Superior temporal gyrus (tissue), 1 donor: ENCODE measurements around the gene TIGAR.

Source experiments
- DNase-seq: peaks from one replicate; pipeline ENCODE4 v3.0.0-alpha.2; 2016; ENCODE audit errors: extremely low spot score

Gene TIGAR, protein sequence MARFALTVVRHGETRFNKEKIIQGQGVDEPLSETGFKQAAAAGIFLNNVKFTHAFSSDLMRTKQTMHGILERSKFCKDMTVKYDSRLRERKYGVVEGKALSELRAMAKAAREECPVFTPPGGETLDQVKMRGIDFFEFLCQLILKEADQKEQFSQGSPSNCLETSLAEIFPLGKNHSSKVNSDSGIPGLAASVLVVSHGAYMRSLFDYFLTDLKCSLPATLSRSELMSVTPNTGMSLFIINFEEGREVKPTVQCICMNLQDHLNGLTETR

DNA sequence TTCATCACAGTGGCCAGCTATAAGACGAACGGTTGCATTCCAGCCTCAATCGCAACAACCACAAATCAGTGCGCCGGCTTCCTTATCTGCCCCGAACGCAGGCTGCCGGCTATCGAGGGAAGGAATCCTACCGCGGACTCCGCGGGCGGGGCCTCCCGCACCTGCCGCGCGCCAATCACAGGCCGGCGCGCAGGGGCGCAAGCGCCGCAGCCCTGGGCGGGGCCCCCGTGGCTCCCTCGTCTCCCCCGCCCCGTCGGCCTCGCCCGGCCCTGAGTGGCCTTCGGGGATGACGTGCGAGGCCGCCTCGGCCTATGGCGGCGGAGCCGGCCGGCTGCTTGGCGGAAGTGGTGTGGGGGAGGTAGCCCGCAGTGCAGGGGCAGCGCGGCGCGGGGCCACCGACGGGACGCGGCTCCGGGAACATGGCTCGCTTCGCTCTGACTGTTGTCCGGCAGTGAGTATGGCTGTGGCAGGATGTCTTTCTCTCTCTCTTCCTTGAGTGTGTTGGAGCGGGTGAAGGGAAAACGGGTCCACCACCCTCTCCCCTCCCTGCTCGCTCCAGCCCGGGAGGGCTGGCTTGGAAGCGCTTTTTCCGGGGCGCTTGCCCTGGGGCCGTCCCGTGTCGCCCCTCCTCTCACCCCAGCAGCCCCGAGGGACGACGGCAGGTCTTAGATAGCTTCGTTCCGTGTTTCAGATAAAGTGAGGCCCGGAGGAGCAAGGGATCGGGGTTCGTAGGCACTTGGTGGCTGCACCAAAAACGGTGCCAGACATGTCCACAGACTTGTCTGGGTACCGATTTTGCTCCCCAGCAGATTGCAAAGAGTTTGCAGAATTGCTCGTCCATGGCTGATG lies at the start of gene TIGAR:
Gene TIGAR, plus strand, starts transcription at position 361 of the 849 bp plus-strand sequence. Its CDS starts 59 bp downstream, at position 420.
- DNase-seq: peak; percentile 95

DNA sequence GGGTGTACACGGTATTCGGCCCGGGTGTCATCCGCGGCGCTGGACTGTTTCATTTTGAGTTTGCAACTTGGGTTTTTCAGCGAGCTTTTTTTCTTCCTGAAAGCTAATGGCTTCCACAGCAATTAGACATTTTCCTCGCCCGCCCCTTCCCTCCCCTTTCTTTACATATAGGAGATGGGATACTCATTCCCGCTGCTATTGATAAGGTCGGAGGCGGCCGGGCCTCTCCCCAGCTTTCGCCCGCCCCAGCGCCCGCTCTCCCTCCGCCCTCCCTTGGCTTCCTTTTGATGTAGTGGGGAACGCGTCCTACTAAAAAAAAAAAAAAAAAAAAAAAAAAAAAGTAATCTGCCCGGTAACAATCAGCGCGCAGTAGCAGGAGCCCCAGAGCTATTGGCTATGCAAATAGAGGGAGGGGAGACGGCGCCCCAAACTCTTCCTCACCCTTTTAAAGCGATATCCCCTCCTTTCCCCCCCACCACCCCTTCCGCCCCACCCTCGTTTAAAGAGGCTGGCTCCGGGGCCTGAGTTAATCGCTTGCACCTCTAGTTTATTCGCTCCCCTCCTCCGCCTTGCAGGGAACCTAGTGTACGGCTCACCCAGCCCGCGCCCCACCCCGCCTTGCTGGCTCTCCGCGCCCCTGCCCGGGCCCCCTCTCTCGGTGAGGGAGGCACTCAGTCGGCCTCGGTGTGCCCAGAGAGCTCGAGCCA lies 49.1 kb upstream of the TIGAR start:
- peak; percentile 61 for DNase-seq

DNA sequence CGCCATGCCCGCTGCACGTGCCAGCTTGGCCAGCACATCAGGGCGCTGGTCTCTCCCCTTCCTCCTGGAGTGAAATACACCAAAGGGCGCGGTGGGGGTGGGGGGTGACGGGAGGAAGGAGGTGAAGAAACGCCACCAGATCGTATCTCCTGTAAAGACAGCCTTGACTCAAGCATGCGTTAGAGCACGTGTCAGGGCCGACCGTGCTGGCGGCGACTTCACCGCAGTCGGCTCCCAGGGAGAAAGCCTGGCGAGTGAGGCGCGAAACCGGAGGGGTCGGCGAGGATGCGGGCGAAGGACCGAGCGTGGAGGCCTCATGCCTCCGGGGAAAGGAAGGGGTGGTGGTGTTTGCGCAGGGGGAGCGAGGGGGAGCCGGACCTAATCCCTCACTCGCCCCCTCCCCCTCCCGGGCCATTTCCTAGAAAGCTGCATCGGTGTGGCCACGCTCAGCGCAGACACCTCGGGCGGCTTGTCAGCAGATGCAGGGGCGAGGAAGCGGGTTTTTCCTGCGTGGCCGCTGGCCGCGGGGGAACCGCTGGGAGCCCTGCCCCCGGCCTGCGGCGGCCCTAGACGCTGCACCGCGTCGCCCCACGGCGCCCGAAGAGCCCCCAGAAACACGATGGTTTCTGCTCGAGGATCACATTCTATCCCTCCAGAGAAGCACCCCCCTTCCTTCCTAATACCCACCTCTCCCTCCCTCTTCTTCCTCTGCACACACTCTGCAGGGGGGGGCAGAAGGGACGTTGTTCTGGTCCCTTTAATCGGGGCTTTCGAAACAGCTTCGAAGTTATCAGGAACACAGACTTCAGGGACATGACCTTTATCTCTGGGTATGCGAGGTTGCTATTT lies 48.4 kb upstream of the TIGAR start:
- DNase-seq: peak; percentile 16

DNA sequence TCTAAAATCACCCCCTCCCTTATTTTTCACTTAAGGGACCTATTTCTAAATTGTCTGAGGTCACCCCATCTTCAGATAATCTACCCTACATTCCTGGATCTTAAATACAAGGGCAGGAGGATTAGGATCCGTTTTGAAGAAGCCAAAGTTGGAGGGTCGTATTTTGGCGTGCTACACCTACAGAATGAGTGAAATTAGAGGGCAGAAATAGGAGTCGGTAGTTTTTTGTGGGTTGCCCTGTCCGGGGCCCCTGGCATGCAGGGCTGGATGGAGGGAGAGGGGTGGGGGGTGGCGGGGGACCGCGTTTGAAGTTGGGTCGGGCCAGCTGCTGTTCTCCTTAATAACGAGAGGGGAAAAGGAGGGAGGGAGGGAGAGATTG lies 47.8 kb upstream of the TIGAR start:
- DNase-seq: no peak

DNA sequence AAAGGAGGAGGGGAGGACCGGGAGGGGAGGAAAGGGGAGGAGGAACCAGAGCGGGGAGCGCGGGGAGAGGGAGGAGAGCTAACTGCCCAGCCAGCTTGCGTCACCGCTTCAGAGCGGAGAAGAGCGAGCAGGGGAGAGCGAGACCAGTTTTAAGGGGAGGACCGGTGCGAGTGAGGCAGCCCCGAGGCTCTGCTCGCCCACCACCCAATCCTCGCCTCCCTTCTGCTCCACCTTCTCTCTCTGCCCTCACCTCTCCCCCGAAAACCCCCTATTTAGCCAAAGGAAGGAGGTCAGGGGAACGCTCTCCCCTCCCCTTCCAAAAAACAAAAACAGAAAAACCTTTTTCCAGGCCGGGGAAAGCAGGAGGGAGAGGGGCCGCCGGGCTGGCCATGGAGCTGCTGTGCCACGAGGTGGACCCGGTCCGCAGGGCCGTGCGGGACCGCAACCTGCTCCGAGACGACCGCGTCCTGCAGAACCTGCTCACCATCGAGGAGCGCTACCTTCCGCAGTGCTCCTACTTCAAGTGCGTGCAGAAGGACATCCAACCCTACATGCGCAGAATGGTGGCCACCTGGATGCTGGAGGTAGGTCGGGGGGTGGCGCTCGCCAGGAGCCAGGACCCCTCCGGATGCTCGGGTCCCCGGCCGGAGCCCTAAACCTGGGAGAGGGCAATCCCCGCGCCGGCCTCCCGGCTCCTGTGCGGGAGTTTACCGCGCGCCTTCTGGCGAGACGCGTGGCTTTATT lies 47.2 kb upstream of the TIGAR start, which contains the start of gene CCND2:
Gene CCND2, plus strand, starts transcription at position 111 of the 744 bp plus-strand sequence. Its CDS starts 279 bp downstream, at position 390.
- DNase-seq: peak; percentile 80

DNA sequence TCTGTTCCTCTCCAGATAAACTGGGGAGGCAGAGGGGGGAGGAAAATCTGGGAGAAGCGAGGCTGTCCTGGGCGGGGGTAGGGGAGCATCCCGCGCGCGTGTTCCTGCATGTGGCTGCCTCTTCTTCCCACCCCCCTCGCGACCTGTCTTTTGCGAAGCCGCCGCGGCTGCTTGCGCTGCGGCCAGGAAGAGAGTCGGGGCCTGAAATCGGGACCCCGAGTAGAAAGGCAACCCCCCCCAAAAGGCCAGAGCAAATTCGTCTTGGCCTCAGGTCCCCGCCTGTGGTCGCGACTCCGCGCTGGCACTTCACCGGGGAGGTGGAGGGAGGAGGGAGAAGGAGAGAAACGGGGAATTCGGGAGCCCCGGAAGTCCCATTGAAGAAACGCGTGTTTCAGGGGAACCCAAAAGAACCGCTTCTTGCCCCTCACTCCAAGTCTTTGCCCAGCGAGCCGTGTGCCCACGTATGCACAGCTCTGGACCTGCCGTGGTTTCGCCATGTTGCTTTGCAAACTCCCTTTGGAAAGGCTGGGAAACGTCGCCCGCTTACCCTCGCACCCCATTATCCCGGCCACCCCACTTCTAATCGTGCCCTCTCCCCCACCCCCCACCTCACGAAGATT lies 46.5 kb upstream of the TIGAR start:
- DNase-seq: peak; percentile 21

DNA sequence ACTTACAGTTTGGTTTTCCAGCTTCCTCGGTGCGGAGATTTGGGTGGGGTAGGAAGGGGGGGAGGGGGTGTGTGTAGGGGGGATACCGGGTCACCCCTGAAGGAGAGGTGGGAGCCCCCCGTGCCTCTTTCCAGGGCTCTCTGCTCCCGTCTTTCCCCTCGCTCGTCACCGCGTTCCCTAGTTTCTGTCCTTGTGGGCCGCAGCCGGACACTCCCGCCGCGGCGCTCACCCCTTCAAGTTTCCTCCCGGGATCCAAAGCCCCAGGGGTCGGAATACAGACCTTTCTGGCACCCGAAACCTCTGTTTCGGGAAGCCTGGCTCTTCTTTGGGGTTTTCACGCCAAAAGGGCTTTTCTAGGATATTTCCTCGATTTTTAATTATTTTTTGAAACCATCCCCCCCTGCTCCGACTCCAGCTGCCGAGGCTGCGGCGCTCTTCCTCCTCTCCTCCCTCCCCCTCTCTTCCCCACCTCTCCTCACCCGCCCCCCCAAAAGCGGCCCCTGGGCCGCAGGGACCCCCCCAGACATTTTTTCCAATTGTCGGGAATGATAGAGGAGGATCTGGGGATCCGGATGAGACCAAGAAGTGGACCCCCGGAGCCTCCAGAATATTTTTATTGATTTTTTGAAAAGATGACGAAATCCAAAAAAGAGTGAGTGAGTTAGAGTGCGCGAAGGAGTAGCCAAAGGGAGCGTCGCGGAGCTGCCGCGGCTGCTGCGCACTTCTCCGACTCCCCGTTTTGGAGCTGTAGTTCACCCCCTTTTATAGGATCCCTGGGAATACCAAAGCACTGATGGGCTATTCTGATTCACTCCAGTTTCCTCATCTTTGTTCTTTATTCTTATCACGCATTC lies 45.8 kb upstream of the TIGAR start:
- DNase-seq: no peak

DNA sequence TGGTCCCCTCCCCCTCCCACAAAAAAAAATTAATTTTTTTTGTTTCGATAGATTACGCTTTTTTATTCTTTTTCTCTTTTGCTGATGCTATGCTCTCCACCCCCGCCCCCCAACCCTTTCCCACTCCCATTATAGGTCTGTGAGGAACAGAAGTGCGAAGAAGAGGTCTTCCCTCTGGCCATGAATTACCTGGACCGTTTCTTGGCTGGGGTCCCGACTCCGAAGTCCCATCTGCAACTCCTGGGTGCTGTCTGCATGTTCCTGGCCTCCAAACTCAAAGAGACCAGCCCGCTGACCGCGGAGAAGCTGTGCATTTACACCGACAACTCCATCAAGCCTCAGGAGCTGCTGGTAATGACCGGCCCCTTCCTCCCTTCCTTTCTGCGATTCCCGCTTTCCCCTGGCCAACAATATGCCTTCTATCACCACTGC lies 45.1 kb upstream of the TIGAR start:
- no peak for DNase-seq

DNA sequence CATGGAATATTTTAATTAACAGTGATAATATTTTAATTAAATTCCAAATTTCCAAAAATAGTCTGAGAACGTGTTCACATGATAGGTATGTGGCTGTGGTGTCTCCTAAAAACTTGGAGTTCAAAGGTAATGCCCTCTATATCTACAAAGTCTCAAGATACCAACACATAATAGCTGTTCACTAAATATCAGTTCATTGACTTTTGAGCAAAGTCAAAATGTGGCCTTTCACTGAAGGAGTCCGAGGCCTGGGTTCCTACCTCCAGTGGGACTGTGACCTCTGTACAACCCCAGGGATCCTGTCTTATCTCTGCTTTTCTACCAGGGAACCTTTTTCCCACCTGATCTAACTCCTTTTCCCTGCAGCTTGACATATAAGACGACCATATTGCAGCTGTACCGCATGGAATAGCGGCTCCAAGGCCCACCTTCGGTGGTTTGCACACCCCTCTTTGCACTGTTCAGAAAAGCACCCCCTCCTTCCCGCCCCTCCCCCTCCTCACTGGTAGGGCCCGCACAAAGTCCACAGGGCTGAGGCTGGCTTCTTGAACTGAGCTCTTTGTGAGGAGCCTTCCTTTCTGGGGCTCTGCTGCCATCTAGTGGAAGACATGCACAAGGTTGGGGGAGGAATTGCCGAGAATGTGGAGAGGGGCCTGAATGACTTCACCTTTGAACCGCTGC lies 44.3 kb upstream of the TIGAR start:
- peak; percentile 92 for DNase-seq

DNA sequence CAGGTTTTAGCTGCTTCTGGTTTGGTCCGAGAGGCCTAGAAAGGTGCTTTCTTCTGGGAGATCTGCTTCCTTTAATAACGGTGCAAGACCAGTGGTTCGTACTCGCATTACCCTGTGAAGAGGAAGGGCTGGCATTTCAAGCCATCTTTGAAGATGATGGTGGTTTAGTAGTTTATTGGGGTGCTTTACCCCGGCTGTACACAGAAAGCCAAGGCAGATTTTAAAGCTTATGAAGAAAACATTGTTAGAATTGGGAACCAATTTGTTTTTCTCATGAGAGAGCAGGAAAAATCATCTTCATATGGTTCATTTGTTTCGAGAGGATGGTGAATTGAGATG lies 43.8 kb upstream of the TIGAR start:
- no peak for DNase-seq

DNA sequence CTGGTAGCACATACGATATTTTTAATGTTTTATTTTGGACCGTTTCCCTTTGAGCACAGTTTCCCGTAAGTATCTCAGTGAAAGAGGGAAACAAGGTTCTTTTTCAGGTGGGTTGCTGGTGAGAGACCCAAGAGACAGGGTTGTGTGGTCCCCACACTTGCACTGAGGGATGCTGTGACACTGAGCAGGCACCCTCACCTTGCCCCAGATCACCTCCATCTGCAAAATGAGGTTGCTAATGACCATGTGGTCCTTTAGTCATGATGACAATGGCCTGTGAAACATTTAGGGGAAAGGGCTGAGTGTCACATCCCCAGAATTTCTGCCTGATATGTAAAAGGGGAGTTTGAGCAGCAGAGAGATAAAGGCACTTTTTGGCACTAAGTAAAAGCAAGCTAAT lies 43.2 kb upstream of the TIGAR start:
- no peak for DNase-seq

DNA sequence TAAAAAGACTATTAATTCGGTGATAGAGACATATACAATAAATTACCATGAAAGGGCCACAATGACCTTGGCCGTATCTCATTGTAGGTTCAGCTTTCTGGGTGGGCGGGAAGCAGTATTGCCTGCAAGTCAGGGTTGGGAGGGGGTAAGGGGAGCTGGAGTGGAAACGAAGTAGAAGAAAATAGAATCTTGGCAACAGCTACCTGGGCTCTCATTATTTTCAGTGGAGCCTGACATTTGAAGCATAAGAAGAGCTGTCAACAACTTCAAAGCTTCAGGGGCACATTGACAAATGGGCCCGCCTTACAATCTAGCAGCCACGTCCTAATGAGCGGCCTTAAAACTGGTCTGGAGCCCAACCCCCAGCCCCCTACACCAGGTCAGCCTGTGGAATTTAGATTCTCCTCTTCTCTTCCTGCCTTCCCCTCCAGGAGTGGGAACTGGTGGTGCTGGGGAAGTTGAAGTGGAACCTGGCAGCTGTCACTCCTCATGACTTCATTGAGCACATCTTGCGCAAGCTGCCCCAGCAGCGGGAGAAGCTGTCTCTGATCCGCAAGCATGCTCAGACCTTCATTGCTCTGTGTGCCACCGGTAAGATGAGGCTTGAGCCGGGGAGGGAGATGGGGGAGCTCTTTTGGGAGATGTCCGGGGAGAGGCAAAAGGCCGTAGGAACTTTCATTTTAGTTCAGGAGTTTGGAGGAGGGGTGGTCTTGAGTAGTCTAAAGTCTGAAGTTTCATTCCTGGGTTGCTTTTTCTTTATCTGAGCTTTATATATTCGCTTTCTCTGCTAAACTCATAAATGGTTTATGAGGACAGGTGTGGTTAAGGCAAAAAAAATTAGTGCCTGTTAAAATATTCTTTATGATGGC lies 42.5 kb upstream of the TIGAR start:
- no peak for DNase-seq

DNA sequence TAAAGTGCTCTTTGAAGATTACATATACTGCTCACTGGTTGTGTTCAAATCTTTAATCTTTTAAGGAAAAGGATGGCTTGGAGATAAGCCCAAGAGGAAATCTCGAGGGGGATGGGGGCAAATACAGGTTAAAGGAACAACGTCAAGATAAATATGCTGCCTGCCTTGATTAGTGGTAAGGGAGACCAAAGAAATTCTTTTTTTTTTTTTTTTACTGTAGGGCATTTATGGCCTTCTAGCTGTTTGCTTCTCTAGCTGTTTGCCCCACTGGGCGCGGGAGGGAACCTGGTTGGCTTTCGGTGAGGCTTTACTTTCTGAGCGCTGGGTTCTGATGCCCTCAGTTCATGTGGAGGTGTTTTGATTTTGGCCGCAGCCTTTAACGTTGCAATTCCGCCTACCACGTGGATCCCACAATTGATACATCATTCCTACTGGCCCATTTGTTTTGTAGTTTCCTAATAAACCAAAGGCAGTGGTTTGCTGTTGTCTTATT lies 41.8 kb upstream of the TIGAR start:
- DNase-seq: no peak

DNA sequence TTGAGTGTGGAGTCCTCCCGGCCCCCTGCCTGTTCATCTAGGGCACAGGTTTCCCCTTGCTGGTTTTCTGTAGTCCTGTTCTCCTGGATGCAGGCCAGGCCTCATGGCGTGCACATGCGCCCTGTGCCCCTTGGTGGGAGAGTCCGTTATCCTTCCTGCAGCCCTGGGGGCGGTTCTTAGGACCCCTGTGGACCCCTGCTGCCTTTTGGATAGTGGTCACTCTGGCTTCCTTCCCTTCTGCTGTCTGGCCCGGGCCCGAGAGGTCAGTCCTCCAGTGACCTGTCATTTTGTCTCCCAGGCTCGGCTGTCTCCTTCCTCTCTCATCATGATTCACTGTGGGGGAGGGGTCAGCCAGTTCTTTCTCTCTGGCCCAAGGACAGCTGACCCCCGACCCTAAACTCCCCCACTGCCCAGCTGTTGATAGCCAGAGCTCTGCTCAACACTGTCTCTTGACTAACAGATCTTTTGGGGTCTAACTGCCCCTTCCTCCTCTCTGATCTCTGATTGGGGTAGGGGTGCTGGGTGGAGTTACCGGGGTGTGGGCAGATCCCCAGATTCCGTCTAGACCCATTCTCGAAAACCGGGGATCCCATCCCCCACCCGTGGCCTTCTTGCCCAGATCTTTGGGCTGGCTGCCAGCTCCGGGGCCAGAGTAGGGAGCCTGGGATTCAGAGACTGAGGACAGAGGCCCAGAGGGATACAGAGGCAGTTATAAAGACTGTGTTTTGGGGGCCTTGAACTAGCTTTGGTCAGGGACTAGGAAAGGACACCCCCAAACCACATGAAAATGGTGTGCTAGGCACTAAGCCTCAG lies 40.5 kb upstream of the TIGAR start:
- no peak for DNase-seq

DNA sequence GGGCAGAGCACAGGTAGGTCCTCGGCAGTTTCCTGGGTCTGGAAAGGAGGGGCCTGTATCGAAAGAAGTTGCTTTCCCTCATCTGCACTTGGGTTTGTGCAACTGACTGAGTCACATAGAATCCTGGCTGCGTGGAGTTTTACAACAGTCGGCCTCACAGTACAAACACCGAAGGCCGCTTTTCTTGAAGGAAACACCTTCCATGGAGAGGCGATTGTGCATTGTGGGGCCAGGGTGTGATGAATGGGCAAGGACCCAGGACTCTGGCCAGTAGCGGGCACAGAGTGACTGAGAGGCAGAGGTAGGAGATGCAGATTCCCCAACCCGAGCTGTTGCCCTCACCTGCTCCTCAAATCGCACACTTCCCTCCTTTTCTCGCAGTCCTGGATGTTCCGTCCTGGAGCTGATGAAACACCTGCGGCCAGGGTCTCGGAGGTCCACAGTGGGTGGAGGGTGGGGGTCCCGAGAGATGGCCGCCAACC lies 39.8 kb upstream of the TIGAR start:
- DNase-seq: no peak

DNA sequence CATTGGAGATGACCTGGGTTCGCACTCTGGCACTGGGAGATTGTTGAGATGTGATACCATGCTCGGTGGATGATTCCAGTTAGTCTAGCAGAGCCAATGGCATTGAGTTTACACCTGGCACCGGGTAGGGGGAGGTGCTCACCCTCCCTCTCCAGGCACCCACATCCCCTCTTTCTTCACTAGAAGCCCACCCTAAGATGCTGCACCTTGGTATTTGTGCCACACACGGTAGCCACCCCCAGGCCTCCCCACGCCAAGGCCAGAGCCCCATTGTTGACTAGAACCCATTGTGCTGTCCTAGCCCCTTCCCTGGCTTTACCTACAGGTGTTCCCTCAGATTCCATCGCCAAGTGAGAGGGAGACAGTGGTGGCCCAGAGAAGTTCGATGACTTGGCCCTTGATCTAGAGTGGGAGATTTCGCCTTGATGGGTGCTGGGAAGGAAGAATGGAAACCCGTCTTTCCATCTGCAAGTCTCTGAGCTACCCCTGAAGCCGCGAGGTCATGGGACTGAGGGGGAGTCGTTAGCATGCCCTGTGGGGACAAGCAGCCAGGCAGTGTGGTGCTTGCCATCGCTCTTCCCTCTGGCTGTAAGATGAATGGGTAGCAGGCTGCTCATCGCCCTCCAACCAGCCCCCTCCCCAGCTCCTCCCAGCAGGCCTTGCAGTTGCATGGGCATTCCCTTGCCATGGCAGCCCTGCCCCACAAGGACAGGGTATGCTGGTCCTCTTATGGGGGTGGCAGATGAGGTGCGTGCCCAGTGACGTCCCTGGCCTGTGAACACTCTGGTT lies 38.7 kb upstream of the TIGAR start:
- no peak for DNase-seq
